Stimulated activated CD4-positive, alpha-beta T cell treated with anti-CD3 and anti-CD28 coated beads, Interleukin-1b, Interleukin-23, amount 100 ng/mL, for 4 hours (primary cell): ENCODE results near the gene PPARA.

Source experiments
- DNase-seq, 2 donors: peaks; one replicate each; pipeline ENCODE4 v3.0.0-alpha.2; 2020; ENCODE audit warnings: low read depth in 2 of 2

Gene PPARA

DNA sequence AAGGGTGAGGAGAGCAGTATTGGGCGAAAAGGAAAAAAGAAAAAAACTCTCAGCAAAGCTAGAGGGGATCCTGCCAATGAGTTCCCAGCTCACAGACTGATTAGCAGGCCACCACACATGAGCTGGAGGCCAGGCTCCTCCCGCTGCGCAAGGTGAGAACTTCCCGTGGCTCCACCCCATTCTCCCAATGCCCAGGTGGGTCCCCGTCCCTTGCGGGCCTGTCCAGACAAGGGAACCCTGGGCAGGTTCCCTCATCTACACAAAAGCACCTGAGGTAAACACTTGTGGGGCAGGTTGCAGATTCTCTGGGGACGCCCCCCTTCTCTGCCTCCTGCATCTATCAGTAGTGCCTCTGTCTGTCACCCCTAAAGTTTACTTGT lies 53.3 kb downstream of the PPARA start:
- no peak for DNase-seq

DNA sequence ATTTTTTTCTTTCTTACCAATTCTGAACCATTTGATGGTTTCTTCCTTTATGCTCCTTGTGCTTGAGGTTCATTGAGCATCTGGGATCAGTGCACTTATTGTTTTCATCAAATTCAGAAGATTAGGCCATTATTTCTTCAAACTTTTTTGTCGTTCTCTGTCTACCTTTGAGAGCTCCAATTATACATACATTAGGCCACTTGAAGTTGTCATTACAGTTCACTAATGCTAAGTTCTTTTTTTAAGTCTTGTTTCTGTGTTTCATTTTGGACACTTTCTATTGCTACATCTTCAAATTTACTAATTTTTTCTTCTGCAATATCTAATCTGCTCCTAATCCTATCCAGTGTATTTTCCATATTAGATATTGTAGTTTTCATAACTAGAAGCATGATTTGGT lies 58.9 kb downstream of the PPARA start:
- DNase-seq, result no peak

DNA sequence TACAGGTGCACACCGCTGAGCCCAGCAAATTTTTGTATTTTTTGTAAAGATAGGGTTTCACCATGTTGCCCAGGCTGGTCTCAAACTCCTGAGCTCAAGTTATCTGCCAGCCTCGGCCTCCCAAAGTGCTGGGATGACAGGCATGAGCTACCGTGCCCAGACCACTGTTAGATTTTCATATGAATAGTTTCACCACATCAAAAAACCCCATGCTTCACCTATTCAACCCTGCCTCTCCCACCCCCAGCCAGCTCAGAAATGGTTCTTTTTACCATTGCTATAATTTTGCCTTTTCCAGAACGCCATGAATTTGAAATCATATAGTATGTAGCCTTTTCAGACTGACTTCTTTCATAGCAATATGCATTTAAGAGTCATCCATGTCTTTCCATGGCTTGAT lies 61.9 kb downstream of the PPARA start:
- no peak for DNase-seq

- no peak for DNase-seq
These were observed 62.7 kb downstream of the PPARA start for GRCh38 chr22:46213052-46213451.

GRCh38 chr22:46214149-46214548 lies 63.8 kb downstream of the PPARA start:
- no peak for DNase-seq

- DNase-seq, result no peak
These were observed 64.3 kb downstream of the PPARA start for GRCh38 chr22:46214616-46215015.

GRCh38 chr22:46219636-46220035 lies 69.3 kb downstream of the PPARA start:
- DNase-seq, result peak in 1 of 2 donors; percentile 6

DNA sequence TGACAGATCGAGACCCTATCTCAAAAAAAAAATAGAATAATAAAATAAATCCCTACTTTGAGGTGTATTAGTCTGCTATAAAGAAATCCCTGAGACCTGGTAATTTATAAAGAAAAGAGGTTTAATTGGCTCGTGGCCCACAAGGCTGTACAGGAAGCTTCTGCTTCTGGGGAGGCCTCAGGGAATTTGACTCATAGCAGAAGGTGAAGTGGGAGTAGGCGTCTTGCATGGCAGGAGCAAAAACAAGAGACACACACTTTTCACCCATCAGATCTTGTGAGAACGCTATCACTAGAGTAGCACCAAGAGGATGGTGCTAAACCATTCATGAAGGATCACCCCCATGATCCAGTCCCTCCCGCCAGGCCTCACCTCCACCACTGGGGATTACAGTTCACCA lies 70.6 kb downstream of the PPARA start:
- DNase-seq, result no peak

- no peak for DNase-seq
These were observed 73.9 kb downstream of the PPARA start for GRCh38 chr22:46224044-46224897.

GRCh38 chr22:46224898-46225290 lies 74.6 kb downstream of the PPARA start:
- no peak for DNase-seq

- DNase-seq, result no peak
These were observed 75.3 kb downstream of the PPARA start for GRCh38 chr22:46225631-46226030.

DNA sequence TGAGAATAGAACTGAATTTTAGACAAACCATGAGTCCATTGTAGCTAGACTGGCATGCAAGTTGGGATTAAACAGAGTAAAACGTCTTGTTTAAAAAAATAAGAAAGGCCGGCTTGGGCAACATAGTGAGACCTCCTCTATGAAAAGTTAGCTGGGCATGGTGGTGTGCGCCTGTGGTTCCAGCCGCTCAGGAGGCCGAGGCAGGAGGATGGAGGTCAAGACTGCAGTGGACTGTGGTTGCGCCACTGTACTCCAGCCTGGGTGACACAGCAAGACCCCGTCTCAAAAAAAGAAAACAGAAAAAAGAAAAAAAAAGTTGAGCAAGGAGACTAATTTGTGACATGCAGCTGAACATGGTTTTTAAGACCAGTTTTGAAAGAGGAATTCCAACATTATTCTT lies 76.3 kb downstream of the PPARA start:
- DNase-seq, result no peak

- DNase-seq, result no peak
These were observed 79.4 kb downstream of the PPARA start for GRCh38 chr22:46229701-46230100.

GRCh38 chr22:46230262-46230901 lies 80.1 kb downstream of the PPARA start:
- no peak for DNase-seq

- no peak for DNase-seq
These were observed 82.9 kb downstream of the PPARA start for GRCh38 chr22:46233231-46233630.

DNA sequence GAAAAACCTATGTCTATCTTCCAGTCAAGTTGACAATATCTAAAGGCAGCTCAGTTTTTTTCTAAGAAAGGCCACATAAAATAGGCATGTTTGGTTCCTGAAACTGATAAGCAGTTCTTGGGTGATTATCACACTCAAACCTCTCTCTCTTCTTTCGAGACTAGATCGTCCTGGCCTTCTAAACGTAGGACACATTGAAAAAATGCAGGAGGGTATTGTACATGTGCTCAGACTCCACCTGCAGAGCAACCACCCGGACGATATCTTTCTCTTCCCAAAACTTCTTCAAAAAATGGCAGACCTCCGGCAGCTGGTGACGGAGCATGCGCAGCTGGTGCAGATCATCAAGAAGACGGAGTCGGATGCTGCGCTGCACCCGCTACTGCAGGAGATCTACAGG lies 84.6 kb downstream of the PPARA start:
- DNase-seq, result no peak

DNA sequence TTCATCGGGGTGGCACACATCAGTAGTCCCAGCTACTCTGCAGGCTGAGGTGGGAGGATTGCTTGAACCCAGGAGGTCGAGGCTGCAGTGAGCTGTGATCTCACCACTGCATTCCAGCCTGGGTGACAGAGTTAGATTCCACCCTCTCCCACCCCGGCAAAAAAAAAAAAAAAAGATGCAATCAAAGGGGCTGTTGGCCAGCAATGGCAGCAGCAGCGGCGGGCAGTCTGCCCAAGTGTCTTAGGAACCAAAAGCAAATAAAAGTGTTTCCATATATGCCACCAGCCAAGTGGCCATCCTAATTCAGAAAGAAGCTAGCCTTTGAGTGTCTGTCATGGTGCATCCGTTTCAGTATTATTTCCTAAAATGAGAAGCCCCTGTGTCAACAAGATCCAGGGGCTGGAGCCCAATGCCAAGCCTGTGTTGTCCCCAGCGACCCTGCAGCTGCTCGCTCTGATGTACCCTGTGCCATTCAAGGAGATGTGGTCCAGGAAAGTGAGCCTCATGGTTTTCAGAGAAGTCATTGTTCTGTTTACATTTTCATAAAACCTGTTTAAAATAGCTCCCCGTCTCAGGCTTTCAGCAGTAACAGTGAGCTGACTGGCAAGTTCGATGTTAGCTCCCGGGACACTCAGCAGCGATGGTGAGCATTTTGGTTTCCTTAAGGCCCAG lies 87.3 kb downstream of the PPARA start:
- no peak for DNase-seq

- DNase-seq, result no peak
These were observed 88.2 kb downstream of the PPARA start for GRCh38 chr22:46238541-46238940.

- no peak for DNase-seq
These were observed 89.1 kb downstream of the PPARA start for GRCh38 chr22:46239261-46240048.

DNA sequence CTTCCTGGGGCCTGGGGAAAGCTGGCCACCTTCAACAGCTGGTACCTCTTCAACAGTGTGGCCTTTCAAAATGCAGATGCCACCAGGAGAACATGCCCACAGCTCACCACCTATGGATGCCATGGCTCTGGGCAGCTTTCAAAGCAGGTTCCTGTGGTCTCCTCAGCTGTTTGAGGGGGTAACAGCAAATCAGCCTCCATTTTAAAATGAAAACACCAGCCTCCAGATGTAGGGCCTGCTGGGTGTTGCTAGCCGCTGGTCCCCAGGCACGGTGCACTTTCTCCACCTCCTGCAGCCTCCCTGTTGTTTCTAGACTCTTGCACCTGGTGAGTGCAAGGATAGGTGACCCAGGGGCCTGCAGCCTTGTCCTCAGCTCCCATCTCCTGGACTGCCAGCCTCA lies 89.7 kb downstream of the PPARA start:
- no peak for DNase-seq

- no peak for DNase-seq
These were observed 90.2 kb downstream of the PPARA start for GRCh38 chr22:46240506-46240905.

- no peak for DNase-seq
These were observed 90.6 kb downstream of the PPARA start for GRCh38 chr22:46240907-46241306.
